Ascending aorta (tissue), 2 donors: ENCODE results near the gene JAK1. TPM values are rescaled to one million over a fixed set of nuclear protein-coding genes. Genes with fewer than 3 reads are reported as not detected.

Experiments used
- DNase-seq, 2 donors: peaks; one replicate each; pipeline ENCODE4 v3.0.0-alpha.2; 2019; ENCODE audit warnings: low spot score in 2 of 2
- H3K27ac ChIP-seq, 2 donors: fragments of 200-600 bp; sonication (generic); one replicate each; pipeline ENCODE4 v1.5.1; 2016 to 2017; ENCODE audit warnings: mild to moderate bottlenecking in 1 of 2
- H3K27me3 ChIP-seq: fragments of 200-600 bp; sonication (generic); one replicate; pipeline ENCODE4 v1.5.1; 2017
- H3K36me3 ChIP-seq, 2 donors: fragments of 200-600 bp; sonication (generic); one replicate each; pipeline ENCODE4 v1.5.1; 2016
- H3K4me1 ChIP-seq, 2 donors: fragments of 200-600 bp; sonication (generic); one replicate each; pipeline ENCODE4 v1.5.1; 2016 to 2017; ENCODE audit warnings: mild to moderate bottlenecking in 1 of 2
- H3K4me3 ChIP-seq, 2 donors: fragments of 200-600 bp; sonication (generic); one replicate each; pipeline ENCODE4 v1.5.1; 2016 to 2017; ENCODE audit warnings: mild to moderate bottlenecking in 1 of 2
- H3K9me3 ChIP-seq, 2 donors: fragments of 200-600 bp; sonication (generic); one replicate each; pipeline ENCODE4 v1.5.1; 2016
- intact Hi-C: fragments of 100-400 bp; cut with DNase I; formaldehyde crosslinking; loops from one replicate; pipeline ENCODE4 v1.15.1; 2023
- total RNA-seq: library from RNA; depleted of rRNA; stranded (reverse); fragments of >200 nt; gene quantifications from one replicate; pipeline ENCODE4 v1.1.0, GENCODE V29; 2016
- TF ChIP-seq, protein P1 (sequence below), 3 experiments: fragments of 200-600 bp in 2 of 3; fragments of 450-650 bp in 1 of 3; sonication (generic) in 2 of 3; IDR thresholded peaks; one replicate each; pipeline ENCODE4 v1.5.1; 2016 to 2019; ENCODE audit warnings: antibody characterized with exemption in 3 of 3, mild to moderate bottlenecking in 1 of 3, moderate library complexity in 1 of 3

Gene JAK1
- total RNA-seq, 1 donor from 2014 or later: 53.5 TPM

DNA sequence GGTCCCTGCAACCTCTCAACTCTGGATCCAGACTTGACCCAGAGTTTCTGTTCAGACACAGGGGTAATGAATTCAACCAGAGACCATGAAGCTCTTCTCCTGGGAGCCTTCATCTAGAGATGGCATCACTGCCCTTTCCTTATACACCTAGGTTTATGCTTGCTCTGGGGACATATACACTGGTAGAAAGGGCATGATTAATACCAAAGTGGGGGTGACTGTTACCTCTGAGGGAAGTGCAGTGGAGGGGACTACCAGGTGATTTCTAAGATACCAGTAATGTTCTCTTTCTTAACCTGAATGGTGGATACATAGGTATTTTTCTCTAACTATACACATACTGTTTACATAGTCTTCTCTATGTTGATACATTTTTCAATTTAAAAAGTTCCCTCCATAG lies 48.4 kb downstream of the JAK1 start:
- H3K4me1 ChIP-seq: peaks cover 3 to 31% of the 10 kb centered on the region in 2 donors

GRCh38 chr1:64917328-64917861 lies 49.0 kb downstream of the JAK1 start:
- peak; percentile 28 to 83 for DNase-seq
- H3K36me3 ChIP-seq: no peaks in the 10 kb centered on the region
- H3K27me3 ChIP-seq: no peaks in the 10 kb centered on the region
- TF ChIP-seq, protein P1, sequence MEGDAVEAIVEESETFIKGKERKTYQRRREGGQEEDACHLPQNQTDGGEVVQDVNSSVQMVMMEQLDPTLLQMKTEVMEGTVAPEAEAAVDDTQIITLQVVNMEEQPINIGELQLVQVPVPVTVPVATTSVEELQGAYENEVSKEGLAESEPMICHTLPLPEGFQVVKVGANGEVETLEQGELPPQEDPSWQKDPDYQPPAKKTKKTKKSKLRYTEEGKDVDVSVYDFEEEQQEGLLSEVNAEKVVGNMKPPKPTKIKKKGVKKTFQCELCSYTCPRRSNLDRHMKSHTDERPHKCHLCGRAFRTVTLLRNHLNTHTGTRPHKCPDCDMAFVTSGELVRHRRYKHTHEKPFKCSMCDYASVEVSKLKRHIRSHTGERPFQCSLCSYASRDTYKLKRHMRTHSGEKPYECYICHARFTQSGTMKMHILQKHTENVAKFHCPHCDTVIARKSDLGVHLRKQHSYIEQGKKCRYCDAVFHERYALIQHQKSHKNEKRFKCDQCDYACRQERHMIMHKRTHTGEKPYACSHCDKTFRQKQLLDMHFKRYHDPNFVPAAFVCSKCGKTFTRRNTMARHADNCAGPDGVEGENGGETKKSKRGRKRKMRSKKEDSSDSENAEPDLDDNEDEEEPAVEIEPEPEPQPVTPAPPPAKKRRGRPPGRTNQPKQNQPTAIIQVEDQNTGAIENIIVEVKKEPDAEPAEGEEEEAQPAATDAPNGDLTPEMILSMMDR (IDR thresholded peaks at IDR 0.05): no peak
- no peaks in the 10 kb centered on the region for H3K9me3 ChIP-seq
- intact Hi-C loops: no loop called here
- peaks cover 3 to 31% of the 10 kb centered on the region in 2 donors for H3K4me1 ChIP-seq
- peak overlapping the region in 1 of 2 donors; percentile 23 for H3K27ac ChIP-seq
- no peak overlapping the region for H3K4me3 ChIP-seq

More for the DNA sequence above, 48.4 kb downstream of the JAK1 start:
- no peak for DNase-seq
- Histone ChIP-seq H3K9me3 (no peaks in the 10 kb centered on the region), H3K36me3 (no peaks in the 10 kb centered on the region), H3K27me3 (no peaks in the 10 kb centered on the region), H3K27ac (peak overlapping the region in 1 of 2 donors; percentile 23), H3K4me3 (no peak overlapping the region)
- TF ChIP-seq, protein P1 (IDR thresholded peaks at IDR 0.05): no peak
- intact Hi-C loops: no loop called here

GRCh38 chr1:64915381-64916274 lies 50.7 kb downstream of the JAK1 start:
- peaks cover 1 to 30% of the 10 kb centered on the region in 2 donors for H3K4me1 ChIP-seq

GRCh38 chr1:64913361-64914015 lies 52.9 kb downstream of the JAK1 start:
- no peak for DNase-seq
- intact Hi-C loops: no loop called here

More at GRCh38 chr1:64915381-64916274, 50.7 kb downstream of the JAK1 start:
- H3K36me3 ChIP-seq: no peaks in the 10 kb centered on the region
- TF ChIP-seq, protein P1 (IDR thresholded peaks at IDR 0.05): no peak
- no peak for DNase-seq
- H3K27me3 ChIP-seq: no peaks in the 10 kb centered on the region
- intact Hi-C loops: no loop called here
- no peak overlapping the region for H3K27ac ChIP-seq
- H3K4me3 ChIP-seq: no peak overlapping the region
- no peaks in the 10 kb centered on the region for H3K9me3 ChIP-seq

GRCh38 chr1:64912191-64912590 lies 54.2 kb downstream of the JAK1 start:
- Histone ChIP-seq H3K9me3 (no peaks in the 10 kb centered on the region), H3K4me3 (no peak overlapping the region), H3K4me1 (peaks cover 0 to 19% of the 10 kb centered on the region in 2 donors), H3K36me3 (no peaks in the 10 kb centered on the region), H3K27ac (no peak overlapping the region), H3K27me3 (no peaks in the 10 kb centered on the region)
- TF ChIP-seq, protein P1 (IDR thresholded peaks at IDR 0.05): no peak
- no peak for DNase-seq
- intact Hi-C loops: no loop called here

More at GRCh38 chr1:64913361-64914015, 52.9 kb downstream of the JAK1 start:
- H3K9me3 ChIP-seq: no peaks in the 10 kb centered on the region
- no peak overlapping the region for H3K4me3 ChIP-seq
- no peaks in the 10 kb centered on the region for H3K27me3 ChIP-seq
- H3K27ac ChIP-seq: no peak overlapping the region
- peaks cover 0 to 25% of the 10 kb centered on the region in 2 donors for H3K4me1 ChIP-seq
- TF ChIP-seq, protein P1 (IDR thresholded peaks at IDR 0.05): no peak
- H3K36me3 ChIP-seq: no peaks in the 10 kb centered on the region
